Measurements from ENCODE around the gene CHRNA3. TPM values are rescaled to one million over a fixed set of nuclear protein-coding genes. Genes with fewer than 3 reads are reported as not detected.

CHRNA3 gene
- total RNA-seq, 1 donor from 2014 or later: not detected

- Histone ChIP-seq H3K4me3 (ENCODE audit: low read depth, low read length) (no peak overlapping the region), H3K36me3 (ENCODE audit: control insufficient read depth, insufficient read depth, low read length) (no peaks in the 10 kb centered on the region), H3K27me3 (ENCODE audit: control insufficient read depth, insufficient read depth, low read length) (peaks cover 7% of the 10 kb centered on the region)
- no peak for TF ChIP-seq CTCF (IDR thresholded peaks at IDR 0.05; ENCODE audit: insufficient read depth, low read length, severe bottlenecking)
- peak; percentile 19 for DNase-seq (ENCODE audit: low read depth)
- no peak for FAIRE-seq
These were observed 7.4 kb upstream of the CHRNA3 start for GRCh38 chr15:78628227-78628626.

GRCh38 chr15:78627348-78627747 lies 6.6 kb upstream of the CHRNA3 start:
- no peak for FAIRE-seq
- Histone ChIP-seq H3K4me3 (ENCODE audit: low read depth, low read length) (no peak overlapping the region), H3K27me3 (ENCODE audit: control insufficient read depth, insufficient read depth, low read length) (peaks cover 7% of the 10 kb centered on the region), H3K36me3 (ENCODE audit: control insufficient read depth, insufficient read depth, low read length) (no peaks in the 10 kb centered on the region)
- DNase-seq (ENCODE audit: low read depth): no peak
- TF ChIP-seq CTCF (IDR thresholded peaks at IDR 0.05; ENCODE audit: insufficient read depth, low read length, severe bottlenecking): no peak

GRCh38 chr15:78626381-78626995 lies 5.7 kb upstream of the CHRNA3 start:
- Histone ChIP-seq H3K36me3 (ENCODE audit: control insufficient read depth, insufficient read depth, low read length) (no peaks in the 10 kb centered on the region), H3K27me3 (ENCODE audit: control insufficient read depth, insufficient read depth, low read length) (peaks cover 13% of the 10 kb centered on the region), H3K4me3 (ENCODE audit: low read depth, low read length) (no peak overlapping the region)
- FAIRE-seq: no peak
- TF ChIP-seq CTCF (IDR thresholded peaks at IDR 0.05; ENCODE audit: insufficient read depth, low read length, severe bottlenecking): no peak
- DNase-seq (ENCODE audit: low read depth): no peak

GRCh38 chr15:78625606-78626280 lies 4.9 kb upstream of the CHRNA3 start:
- peaks cover 13% of the 10 kb centered on the region for H3K27me3 ChIP-seq (ENCODE audit: control insufficient read depth, insufficient read depth, low read length)
- TF ChIP-seq CTCF (IDR thresholded peaks at IDR 0.05; ENCODE audit: insufficient read depth, low read length, severe bottlenecking): no peak
- DNase-seq (ENCODE audit: low read depth): no peak
- H3K4me3 ChIP-seq (ENCODE audit: low read depth, low read length): no peak overlapping the region
- H3K36me3 ChIP-seq (ENCODE audit: control insufficient read depth, insufficient read depth, low read length): no peaks in the 10 kb centered on the region
- no peak for FAIRE-seq

- Histone ChIP-seq H3K36me3 (ENCODE audit: control insufficient read depth, insufficient read depth, low read length) (no peaks in the 10 kb centered on the region), H3K27me3 (ENCODE audit: control insufficient read depth, insufficient read depth, low read length) (peaks cover 17% of the 10 kb centered on the region), H3K4me3 (ENCODE audit: low read depth, low read length) (no peak overlapping the region)
- DNase-seq (ENCODE audit: low read depth) (no peak), FAIRE-seq (no peak)
- no peak for TF ChIP-seq CTCF (IDR thresholded peaks at IDR 0.05; ENCODE audit: insufficient read depth, low read length, severe bottlenecking)
These were observed 4.1 kb upstream of the CHRNA3 start for GRCh38 chr15:78624651-78625590.

All from bronchial epithelial cell (primary cell).